Measurements from ENCODE around the gene MAN2B2.
A peak's percentile ranks its signal among the peaks of the same experiment; 100 is the strongest.

The MAN2B2 gene

DNA sequence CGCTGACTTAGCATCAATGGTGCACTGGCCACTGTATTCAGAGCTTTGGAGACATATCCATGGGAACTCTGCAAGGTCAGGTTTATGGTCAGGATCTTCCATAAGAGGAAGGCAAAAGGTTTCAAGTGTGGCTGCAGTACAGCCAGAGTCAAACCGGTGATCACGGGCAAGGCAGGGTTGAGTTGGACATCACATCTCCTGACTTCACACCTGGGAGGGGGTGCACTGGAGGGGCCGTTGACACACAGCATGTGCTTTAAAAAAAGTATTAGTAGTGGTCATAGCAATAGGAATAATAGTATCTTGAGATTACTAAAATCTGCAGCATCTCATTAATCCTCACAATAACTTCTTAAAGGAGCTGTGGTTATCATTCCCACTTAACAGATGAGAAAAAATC, 28.9 kb upstream of the MAN2B2 start:
- DNase-seq (ENCODE audit: low read depth in 1 of 2, low spot score in 1 of 2): no peak

- peak in 1 of 2 donors; percentile 15 for DNase-seq (ENCODE audit: low read depth in 1 of 2, low spot score in 1 of 2)
These were observed 28.1 kb upstream of the MAN2B2 start for GRCh38 chr4:6546681-6547447.

GRCh38 chr4:6548201-6548881, 26.6 kb upstream of the MAN2B2 start:
- no peak for DNase-seq (ENCODE audit: low read depth in 1 of 2, low spot score in 1 of 2)

DNA sequence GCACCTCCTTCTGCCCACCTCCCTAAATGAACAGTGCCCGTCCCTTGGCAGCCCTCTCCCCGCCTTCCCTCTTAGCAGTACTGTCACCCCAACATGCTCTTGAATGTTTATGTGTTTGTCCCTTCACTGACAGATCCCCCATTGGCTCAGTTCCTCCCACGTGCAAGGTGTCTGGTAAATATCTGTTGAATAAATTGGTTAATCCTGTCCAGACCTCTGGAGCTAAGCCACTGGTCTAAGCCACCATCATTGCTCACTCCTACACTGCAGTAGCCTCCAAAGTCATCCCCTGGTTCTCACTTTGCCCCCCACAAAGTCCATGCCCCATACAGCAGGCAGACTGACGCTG, 26.1 kb upstream of the MAN2B2 start:
- DNase-seq (ENCODE audit: low read depth in 1 of 2, low spot score in 1 of 2): no peak

DNA sequence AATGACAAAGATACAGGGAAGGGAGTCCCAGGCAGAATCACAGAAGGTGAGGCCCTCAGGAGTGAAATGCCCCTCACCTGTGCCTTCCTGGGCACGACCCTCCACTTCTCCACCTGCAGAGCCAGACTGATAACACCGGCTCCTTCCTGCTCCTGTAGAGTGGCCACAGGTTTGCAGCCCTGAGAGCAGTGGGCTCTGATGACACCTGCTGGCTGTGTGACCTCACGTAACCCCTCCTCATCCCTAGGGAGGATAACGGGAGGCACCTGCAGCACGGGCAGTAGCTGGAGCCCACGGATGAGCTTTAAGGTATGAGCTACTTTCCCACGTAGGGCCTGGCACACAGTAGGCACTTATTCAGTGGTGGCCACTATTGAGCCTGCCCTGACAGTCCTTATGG, 25.5 kb upstream of the MAN2B2 start:
- no peak for DNase-seq (ENCODE audit: low read depth in 1 of 2, low spot score in 1 of 2)

GRCh38 chr4:6549890-6550620, 24.9 kb upstream of the MAN2B2 start:
- DNase-seq (ENCODE audit: low read depth in 1 of 2, low spot score in 1 of 2): no peak

DNA sequence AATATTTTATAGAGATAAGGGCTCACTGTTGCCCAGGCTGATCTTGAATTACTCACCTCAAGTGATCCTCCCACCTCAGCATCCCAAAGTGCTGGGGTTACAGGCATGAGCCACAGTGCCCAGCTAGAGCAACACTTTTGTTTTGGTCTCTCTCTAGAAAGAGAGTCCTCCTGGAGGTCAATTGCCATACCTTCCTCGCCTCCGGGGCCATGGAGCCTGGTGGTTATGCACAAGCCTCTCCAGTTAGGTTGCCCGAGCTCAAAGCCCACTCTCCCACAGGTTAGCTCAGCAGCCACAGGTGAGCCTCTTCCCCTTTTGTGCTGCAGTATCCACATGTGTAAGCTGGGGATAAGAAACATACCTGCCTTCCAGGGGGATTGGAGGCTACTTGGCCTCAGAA, 24.2 kb upstream of the MAN2B2 start:
- no peak for DNase-seq (ENCODE audit: low read depth in 1 of 2, low spot score in 1 of 2)

DNA sequence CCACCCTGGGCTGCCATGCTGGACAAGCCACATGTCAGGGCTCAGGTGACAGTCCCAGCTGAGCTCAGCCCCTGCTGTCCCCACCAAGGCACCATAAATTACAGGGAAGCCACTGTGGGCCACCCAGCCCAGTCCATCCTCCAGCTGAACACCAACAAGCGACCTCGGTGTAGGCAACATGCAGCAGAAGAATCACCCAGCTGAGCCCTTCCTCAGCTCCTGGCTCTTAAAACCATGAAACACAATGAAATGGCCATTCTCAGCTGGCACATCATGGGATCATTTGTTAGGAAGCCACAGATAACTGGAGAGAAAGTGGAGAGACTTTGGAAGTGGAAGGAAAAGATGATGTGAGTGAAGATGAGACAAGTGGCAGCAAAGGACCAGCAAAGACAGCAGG, 23.3 kb upstream of the MAN2B2 start:
- DNase-seq (ENCODE audit: low read depth in 1 of 2, low spot score in 1 of 2): no peak

GRCh38 chr4:6555519-6555918, 19.5 kb upstream of the MAN2B2 start:
- DNase-seq (ENCODE audit: low read depth in 1 of 2, low spot score in 1 of 2): no peak

DNA sequence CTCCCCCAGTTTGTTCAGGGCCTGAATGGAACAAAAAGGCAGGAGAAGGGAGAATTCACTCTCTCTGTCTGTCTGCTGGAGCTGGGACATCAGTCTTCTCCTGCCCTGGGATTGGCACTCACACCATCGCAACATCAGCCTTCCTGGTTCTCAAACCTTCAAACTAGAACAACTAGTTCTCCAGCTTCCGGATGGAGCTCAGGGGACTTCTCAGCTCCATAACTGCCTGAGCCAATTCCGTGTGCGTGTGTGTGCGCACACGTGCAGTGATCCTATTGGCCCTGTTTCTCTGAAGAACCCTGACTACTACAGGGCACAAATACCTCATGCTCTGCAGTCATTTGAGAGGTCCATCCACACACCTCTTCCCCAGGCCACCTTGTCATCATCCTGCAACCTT, 18.7 kb upstream of the MAN2B2 start:
- DNase-seq (ENCODE audit: low read depth in 1 of 2, low spot score in 1 of 2): no peak

DNA sequence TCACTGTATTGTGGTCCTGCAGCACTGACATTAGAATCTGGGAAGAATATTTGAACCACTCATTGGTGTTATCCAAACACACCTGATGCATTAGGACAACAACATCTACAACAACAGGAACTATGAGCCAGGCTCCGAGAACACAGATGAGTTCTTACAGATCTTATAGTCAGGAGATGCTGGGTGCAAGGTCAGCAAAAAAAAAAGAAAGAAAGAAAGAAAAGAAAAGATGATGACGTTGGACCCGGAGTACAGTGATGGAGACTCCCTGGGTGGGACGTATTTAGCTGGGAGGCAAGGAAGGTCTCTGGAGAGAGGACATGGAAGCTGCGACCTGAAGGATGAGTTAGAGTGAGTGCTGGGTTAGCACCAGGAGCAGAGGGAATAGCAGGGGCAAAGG, 17.8 kb upstream of the MAN2B2 start:
- DNase-seq (ENCODE audit: low read depth in 1 of 2, low spot score in 1 of 2): no peak

GRCh38 chr4:6557856-6558255, 17.1 kb upstream of the MAN2B2 start:
- no peak for DNase-seq (ENCODE audit: low read depth in 1 of 2, low spot score in 1 of 2)

- DNase-seq (ENCODE audit: low read depth in 1 of 2, low spot score in 1 of 2): no peak
These were observed 14.4 kb upstream of the MAN2B2 start for GRCh38 chr4:6560416-6561172.

GRCh38 chr4:6561173-6561516, 13.8 kb upstream of the MAN2B2 start:
- DNase-seq (ENCODE audit: low read depth in 1 of 2, low spot score in 1 of 2): no peak

DNA sequence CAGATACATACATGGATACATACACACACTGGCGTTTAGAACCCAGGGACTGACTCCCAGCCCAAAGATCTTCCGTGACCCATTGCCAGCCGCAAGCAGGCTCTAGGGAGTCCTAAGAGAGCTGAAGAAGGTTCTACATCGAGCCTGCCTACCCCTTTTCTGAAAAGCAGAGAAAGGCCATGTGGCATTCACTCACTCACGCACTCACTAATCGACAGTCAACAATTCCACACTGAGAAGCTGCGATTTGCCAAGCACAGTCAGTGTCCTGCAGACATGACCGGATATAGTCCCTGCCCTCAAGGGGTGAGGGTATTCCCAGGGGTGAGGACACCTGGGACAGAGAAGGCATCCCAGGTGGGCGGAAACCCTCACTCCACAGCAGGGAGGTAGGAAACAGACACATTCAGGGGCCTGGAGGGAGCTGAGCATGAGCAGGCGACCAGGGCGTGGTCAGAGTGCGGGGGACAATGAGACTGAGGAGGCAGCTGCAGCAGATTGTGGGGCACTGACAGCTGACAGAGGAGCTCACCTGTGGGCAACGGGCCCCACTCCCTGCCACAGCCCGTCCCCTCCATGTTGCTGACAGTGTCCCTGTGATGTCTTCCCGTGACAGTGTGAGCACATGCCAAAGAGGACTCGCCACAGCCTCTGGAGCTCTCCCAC, 13.2 kb upstream of the MAN2B2 start:
- no peak for DNase-seq (ENCODE audit: low read depth in 1 of 2, low spot score in 1 of 2)

DNA sequence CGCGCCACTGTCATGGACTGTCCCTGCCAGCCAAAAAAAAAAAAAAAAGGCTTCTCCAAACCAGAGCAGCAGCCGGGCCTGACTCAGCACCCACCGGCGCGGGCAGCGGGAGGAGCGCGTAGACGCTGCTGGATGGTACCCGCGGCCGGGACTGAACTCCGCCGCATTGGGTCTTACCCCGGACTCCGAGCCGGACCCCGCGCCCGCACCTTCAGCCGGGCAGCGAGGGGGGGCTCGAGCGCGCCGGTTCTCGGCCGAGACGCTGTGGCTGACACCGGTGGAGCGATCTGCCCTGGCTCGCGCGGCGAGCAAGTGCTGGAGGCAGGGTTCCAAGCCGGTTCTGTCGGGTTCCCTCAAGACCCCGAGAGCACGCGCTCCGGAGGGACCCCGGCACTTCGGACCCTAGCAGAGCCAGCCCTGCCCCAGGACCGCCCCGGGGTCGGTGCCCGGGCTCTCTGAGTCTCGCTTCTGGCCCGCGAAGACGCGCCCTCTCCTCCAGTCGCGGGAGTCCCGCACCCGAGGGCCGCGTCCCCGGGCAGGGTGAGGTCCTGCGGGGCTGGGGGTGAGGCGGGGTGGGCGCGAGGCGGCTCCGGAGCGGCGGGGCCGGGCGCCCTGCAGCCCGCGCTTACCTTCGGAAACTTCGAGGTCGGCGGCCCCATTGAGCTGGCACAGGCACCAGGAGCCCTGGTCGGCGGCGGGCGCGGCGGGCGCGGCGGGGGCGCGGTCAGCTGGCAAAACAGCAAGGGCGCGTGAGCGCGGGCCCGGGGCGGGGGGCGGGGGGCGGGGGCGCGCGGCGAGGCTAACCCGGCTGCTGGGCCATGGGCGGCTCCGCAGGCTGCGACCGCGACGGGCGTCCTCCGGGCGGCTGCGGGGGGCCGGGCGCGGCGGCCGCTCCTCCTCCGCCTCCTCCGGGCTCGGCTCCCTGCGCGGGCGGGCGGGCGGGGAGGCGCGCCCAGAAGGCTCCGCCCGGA, 11.8 kb upstream of the MAN2B2 start:
- no peak for DNase-seq (ENCODE audit: low read depth in 1 of 2, low spot score in 1 of 2)

DNA sequence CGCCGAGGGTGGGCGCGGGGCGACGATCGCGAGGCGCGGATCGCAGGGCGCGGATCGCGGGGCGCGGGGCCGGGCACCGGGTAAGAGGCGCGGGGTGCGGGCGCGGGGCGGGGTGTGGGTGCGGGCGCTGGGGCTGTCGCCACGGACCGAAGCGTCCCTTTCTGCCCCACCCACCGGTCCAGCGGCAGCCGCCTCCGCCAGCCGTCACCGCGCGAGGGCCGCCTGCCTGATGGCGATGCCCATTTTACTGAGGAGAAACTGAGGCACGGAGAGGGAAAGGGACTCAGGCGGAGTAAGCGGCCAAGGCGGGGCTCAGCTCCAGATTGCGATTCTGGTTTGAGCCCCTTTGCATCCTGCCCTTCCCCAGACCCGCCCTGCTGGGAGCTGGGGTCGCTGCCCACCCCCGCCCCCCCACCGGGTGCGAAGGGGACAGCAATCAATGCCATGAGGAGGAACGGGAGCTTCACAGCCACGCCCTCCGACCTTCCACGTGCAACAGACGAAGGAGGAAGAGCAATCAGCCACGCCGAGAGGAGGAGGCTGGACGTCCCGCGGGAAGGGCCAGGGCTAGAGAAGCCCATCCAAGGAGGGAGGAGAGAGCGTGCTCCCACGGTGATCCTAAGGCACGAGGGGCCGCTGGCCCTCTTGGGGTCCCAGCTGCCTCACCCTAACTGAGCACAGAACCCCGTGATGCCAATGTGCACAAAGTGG, 10.9 kb upstream of the MAN2B2 start:
- no peak for DNase-seq (ENCODE audit: low read depth in 1 of 2, low spot score in 1 of 2)

DNA sequence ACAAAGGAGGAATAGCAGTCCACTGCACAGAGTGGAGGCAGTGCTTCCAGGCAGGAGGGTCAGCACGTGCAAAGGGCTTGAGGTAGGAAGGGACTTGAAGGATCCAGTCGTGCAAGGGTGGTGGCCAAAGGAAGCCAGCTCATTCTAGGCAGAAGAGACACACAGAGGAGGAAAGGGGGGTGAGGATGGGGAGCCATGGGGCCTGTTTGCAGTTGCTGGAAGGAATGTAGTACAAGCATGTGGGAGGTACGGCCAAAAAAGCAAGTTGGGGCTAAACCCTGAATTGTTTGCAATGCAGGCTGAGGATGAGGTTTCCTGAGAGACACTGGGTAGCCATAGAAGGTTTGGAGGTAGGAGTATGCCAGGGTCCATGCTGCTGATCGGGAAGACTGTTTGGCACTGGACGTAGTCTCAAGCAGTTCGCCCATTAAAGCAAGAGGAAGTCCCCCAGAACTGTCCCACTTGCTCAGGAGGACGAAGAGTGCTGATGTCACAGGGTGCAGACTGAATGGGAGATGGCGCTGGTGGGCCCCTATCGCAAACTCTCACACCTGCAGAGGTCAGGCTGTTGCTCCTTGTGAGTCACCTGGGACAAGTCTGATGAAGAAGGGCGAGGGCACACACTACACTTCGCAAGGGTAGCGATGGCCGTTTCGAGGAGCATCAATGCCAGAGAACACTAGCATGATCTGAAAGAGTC, 9.1 kb upstream of the MAN2B2 start:
- DNase-seq (ENCODE audit: low read depth in 1 of 2, low spot score in 1 of 2): no peak

Measured in activated T-helper 1 cell treated with anti-CD3 and anti-CD28 coated beads, Interleukin-2, amount 50 U/mL, for 16 hours (primary cell).